Activated naive CD8-positive, alpha-beta T cell treated with anti-CD3 and anti-CD28 coated beads, Interleukin-2, amount 10 ng/mL, durations not matched to agents 7 days and 5 days (primary cell): Measurements from ENCODE around the gene TSHZ2. TPM values are rescaled to one million over a fixed set of nuclear protein-coding genes. Genes with fewer than 3 reads are reported as not detected.
"Not testable (repeated sequence)": the region's sequence is repeated elsewhere in the genome, so short reads cannot be mapped to it uniquely, and the experiment has no call there.

Source experiments
- ATAC-seq: fragments of 150-1000 bp; cut with Tn5 transposase; one replicate; pipeline ENCODE4 v1.10.0; 2021; ENCODE audit warnings: low read depth, moderate library complexity
- POLR2A ChIA-PET: fragments of 350-600 bp; sonication (Branson Sonifier 250); formaldehyde crosslinking; loops from one replicate; lab custom pipeline; 2021; ENCODE audit warnings: antibody characterized with exemption; lab: Charles Lee
- DNase-seq: peaks from one replicate; pipeline ENCODE4 v3.0.0; 2021
- H3K27ac Mint-ChIP-seq: one replicate; pipeline ENCODE4 v1.8.0; 2022; ENCODE audit warnings: mild to moderate bottlenecking, mixed read lengths
- H3K27me3 Mint-ChIP-seq: one replicate; pipeline ENCODE4 v1.8.0; 2022; ENCODE audit warnings: mild to moderate bottlenecking, moderate library complexity, mixed read lengths
- H3K36me3 Mint-ChIP-seq: one replicate; pipeline ENCODE4 v1.8.0; 2021; ENCODE audit warnings: mild to moderate bottlenecking, mixed read lengths
- H3K4me1 Mint-ChIP-seq: one replicate; pipeline ENCODE4 v1.8.0; 2021; ENCODE audit warnings: mixed read lengths
- H3K4me3 Mint-ChIP-seq: one replicate; pipeline ENCODE4 v1.8.0; 2022; ENCODE audit warnings: mild to moderate bottlenecking, moderate library complexity, mixed read lengths
- H3K9me3 Mint-ChIP-seq: one replicate; pipeline ENCODE4 v1.8.0; 2021; ENCODE audit warnings: mixed read lengths
- total RNA-seq, 2 experiments: library from RNA; stranded (reverse); gene quantifications; one replicate each; pipeline ENCODE4 v1.2.3, GENCODE V29; 2021

The TSHZ2 gene
- total RNA-seq, 2 experiments from 2014 or later, result 0.44 to 0.54 TPM

- H3K4me3 Mint-ChIP-seq, result no peak overlapping the region
- DNase-seq (no peak), ATAC-seq (no peak)
- H3K4me1 Mint-ChIP-seq, result no peaks in the 10 kb centered on the region
- H3K36me3 Mint-ChIP-seq, result no peaks in the 10 kb centered on the region
- H3K9me3 Mint-ChIP-seq, result no peaks in the 10 kb centered on the region
- no peak overlapping the region for H3K27ac Mint-ChIP-seq
- peaks cover 2% of the 10 kb centered on the region for H3K27me3 Mint-ChIP-seq
- POLR2A ChIA-PET, result no interaction called here
Observed at GRCh38 chr20:53527196-53527595, 555.0 kb downstream of the TSHZ2 start.

GRCh38 chr20:53529658-53530057 lies 557.5 kb downstream of the TSHZ2 start:
- POLR2A ChIA-PET, result no interaction called here
- no peak for DNase-seq
- no peaks in the 10 kb centered on the region for H3K4me1 Mint-ChIP-seq
- ATAC-seq, result no peak
- no peaks in the 10 kb centered on the region for H3K27me3 Mint-ChIP-seq
- H3K9me3 Mint-ChIP-seq, result no peaks in the 10 kb centered on the region
- no peak overlapping the region for H3K27ac Mint-ChIP-seq
- H3K4me3 Mint-ChIP-seq, result no peak overlapping the region
- H3K36me3 Mint-ChIP-seq, result no peaks in the 10 kb centered on the region

GRCh38 chr20:53530440-53530839 lies 558.3 kb downstream of the TSHZ2 start:
- Mint-ChIP-seq H3K9me3 (no peaks in the 10 kb centered on the region), H3K4me1 (no peaks in the 10 kb centered on the region), H3K27me3 (no peaks in the 10 kb centered on the region), H3K4me3 (no peak overlapping the region), H3K36me3 (no peaks in the 10 kb centered on the region), H3K27ac (no peak overlapping the region)
- POLR2A ChIA-PET, result no interaction called here
- DNase-seq (no peak), ATAC-seq (no peak)

GRCh38 chr20:53532654-53533312 lies 560.6 kb downstream of the TSHZ2 start:
- POLR2A ChIA-PET, H3K27me3 Mint-ChIP-seq, ATAC-seq: not testable (repeated sequence)

GRCh38 chr20:53533500-53533899 lies 561.3 kb downstream of the TSHZ2 start:
- DNase-seq, result no peak
- Mint-ChIP-seq H3K4me1 (no peaks in the 10 kb centered on the region), H3K36me3 (no peaks in the 10 kb centered on the region), H3K27me3 (no peaks in the 10 kb centered on the region), H3K9me3 (no peaks in the 10 kb centered on the region), H3K27ac (peak overlapping the region; percentile 7), H3K4me3 (no peak overlapping the region)
- POLR2A ChIA-PET, result no interaction called here
- ATAC-seq, result no peak

More at GRCh38 chr20:53532654-53533312, 560.6 kb downstream of the TSHZ2 start:
- not testable (repeated sequence) for H3K27ac Mint-ChIP-seq, H3K4me3 Mint-ChIP-seq, H3K36me3 Mint-ChIP-seq, H3K9me3 Mint-ChIP-seq, H3K4me1 Mint-ChIP-seq, DNase-seq

- POLR2A ChIA-PET, result no interaction called here
- no peaks in the 10 kb centered on the region for H3K4me1 Mint-ChIP-seq
- H3K4me3 Mint-ChIP-seq, result no peak overlapping the region
- ATAC-seq (no peak), DNase-seq (no peak)
- H3K27me3 Mint-ChIP-seq, result no peaks in the 10 kb centered on the region
- no peaks in the 10 kb centered on the region for H3K36me3 Mint-ChIP-seq
- H3K9me3 Mint-ChIP-seq, result no peaks in the 10 kb centered on the region
- H3K27ac Mint-ChIP-seq, result peak overlapping the region; percentile 7
Observed at GRCh38 chr20:53534037-53534436, 561.9 kb downstream of the TSHZ2 start.

GRCh38 chr20:53535878-53536277 lies 563.7 kb downstream of the TSHZ2 start:
- Mint-ChIP-seq H3K36me3 (no peaks in the 10 kb centered on the region), H3K4me1 (no peaks in the 10 kb centered on the region), H3K9me3 (no peaks in the 10 kb centered on the region), H3K27me3 (no peaks in the 10 kb centered on the region), H3K27ac (no peak overlapping the region), H3K4me3 (no peak overlapping the region)
- ATAC-seq (no peak), DNase-seq (no peak)
- POLR2A ChIA-PET, result no interaction called here

- H3K4me3 Mint-ChIP-seq, H3K4me1 Mint-ChIP-seq, H3K36me3 Mint-ChIP-seq, H3K9me3 Mint-ChIP-seq, ATAC-seq, H3K27me3 Mint-ChIP-seq, POLR2A ChIA-PET, DNase-seq, H3K27ac Mint-ChIP-seq: not testable (repeated sequence)
Observed at GRCh38 chr20:53536382-53536781, 564.2 kb downstream of the TSHZ2 start.

- no peaks in the 10 kb centered on the region for H3K27me3 Mint-ChIP-seq
- no peak overlapping the region for H3K27ac Mint-ChIP-seq
- POLR2A ChIA-PET, result no interaction called here
- no peaks in the 10 kb centered on the region for H3K4me1 Mint-ChIP-seq
- ATAC-seq (no peak), DNase-seq (no peak)
- H3K36me3 Mint-ChIP-seq, result no peaks in the 10 kb centered on the region
- no peaks in the 10 kb centered on the region for H3K9me3 Mint-ChIP-seq
- no peak overlapping the region for H3K4me3 Mint-ChIP-seq
Observed at GRCh38 chr20:53539516-53539915, 567.4 kb downstream of the TSHZ2 start.
